Retinal pigment epithelial cell (primary cell): ENCODE measurements around the gene LYZL2.
"Not testable (repeated sequence)": the region's sequence is repeated elsewhere in the genome, so short reads cannot be mapped to it uniquely, and the experiment has no call there.

ENCODE experiments used
- DNase-seq: peaks from one replicate; pipeline ENCODE4 v3.0.0-alpha.2; 2010; ENCODE audit warnings: low read depth
- H3K4me3 ChIP-seq: 2 replicates; pipeline ENCODE4 v1.5.1; 2011; ENCODE audit warnings: mild to moderate bottlenecking, low read length, control low read depth, moderate library complexity
- CTCF ChIP-seq: conservative IDR thresholded peaks from 2 replicates; pipeline ENCODE4 v1.5.1; 2011; ENCODE audit warnings: low read depth, low read length, control low read depth, inconsistent platforms

LYZL2 gene

GRCh38 chr10:30619966-30620365 lies 9.6 kb downstream of the LYZL2 start:
- no peak for TF ChIP-seq CTCF
- no peak overlapping the region for H3K4me3 ChIP-seq
- no peak for DNase-seq

- TF ChIP-seq CTCF = no peak
- no peak for DNase-seq
- no peak overlapping the region for H3K4me3 ChIP-seq
These were observed 12.5 kb downstream of the LYZL2 start for GRCh38 chr10:30617070-30617469.

- not testable (repeated sequence) for H3K4me3 ChIP-seq, DNase-seq
These were observed 18.5 kb downstream of the LYZL2 start for GRCh38 chr10:30611041-30611440.

- no peak overlapping the region for H3K4me3 ChIP-seq
- DNase-seq = no peak
- TF ChIP-seq CTCF = no peak
These were observed 21.7 kb downstream of the LYZL2 start for GRCh38 chr10:30607814-30608213.

GRCh38 chr10:30606313-30606712 lies 23.2 kb downstream of the LYZL2 start:
- TF ChIP-seq CTCF = no peak
- H3K4me3 ChIP-seq = no peak overlapping the region

GRCh38 chr10:30605341-30606121 lies 24.0 kb downstream of the LYZL2 start:
- not testable (repeated sequence) for H3K4me3 ChIP-seq, DNase-seq

More at GRCh38 chr10:30606313-30606712, 23.2 kb downstream of the LYZL2 start:
- no peak for DNase-seq

- no peak for TF ChIP-seq CTCF
- no peak overlapping the region for H3K4me3 ChIP-seq
- DNase-seq = no peak
These were observed 26.0 kb downstream of the LYZL2 start for GRCh38 chr10:30603589-30603988.

- no peak for TF ChIP-seq CTCF
- H3K4me3 ChIP-seq = no peak overlapping the region
- no peak for DNase-seq
These were observed 26.8 kb downstream of the LYZL2 start for GRCh38 chr10:30602747-30603146.
